Thymus (tissue), 11 donors: ENCODE results near the gene SESN1. TPM values are rescaled to one million over a fixed set of nuclear protein-coding genes. Genes with fewer than 3 reads are reported as not detected.

ENCODE experiments used
- DNase-seq, 9 donors: peaks; one replicate each; pipeline ENCODE4 v3.0.0-alpha.2; 2013; ENCODE audit warnings: low spot score in 9 of 9, low read depth in 6 of 9, missing footprints in 1 of 9
- H3K27ac ChIP-seq, 2 donors: one replicate each; pipeline ENCODE4 v1.5.1; 2013; ENCODE audit warnings: control low read depth in 1 of 2, low read depth in 1 of 2, low read length in 1 of 2, mild to moderate bottlenecking in 1 of 2, moderate library complexity in 1 of 2
- H3K27me3 ChIP-seq, 2 donors: one replicate each; pipeline ENCODE4 v1.5.1; 2013; ENCODE audit warnings: low read length in 1 of 2; ENCODE audit not compliant: control insufficient read depth in 2 of 2, insufficient read depth in 1 of 2
- H3K36me3 ChIP-seq, 2 donors: one replicate each; pipeline ENCODE4 v1.5.1; 2013; ENCODE audit warnings: low read length in 1 of 2, mild to moderate bottlenecking in 1 of 2, moderate library complexity in 1 of 2; ENCODE audit not compliant: control insufficient read depth in 2 of 2, insufficient read depth in 2 of 2
- H3K4me1 ChIP-seq, 2 donors: one replicate each; pipeline ENCODE4 v1.5.1; 2013; ENCODE audit warnings: low read length in 2 of 2; ENCODE audit not compliant: control insufficient read depth in 2 of 2, insufficient read depth in 2 of 2
- H3K4me3 ChIP-seq, 2 donors: one replicate each; pipeline ENCODE4 v1.5.1; 2013; ENCODE audit warnings: low read length in 2 of 2, control low read depth in 1 of 2, mild to moderate bottlenecking in 1 of 2
- H3K9me3 ChIP-seq, 2 donors: one replicate each; pipeline ENCODE4 v1.5.1; 2013; ENCODE audit warnings: low read length in 1 of 2, mild to moderate bottlenecking in 1 of 2; ENCODE audit not compliant: control insufficient read depth in 2 of 2, insufficient read depth in 1 of 2
- WGBS: extraction: QIAGEN DNeasy Blood & Tissue Kit; methylation state at CpG from one replicate; pipeline ENCODE4 v1.1.7; 2013; 5-methylcytosine and 5-hydroxymethylcytosine counted together
- polyA plus RNA-seq: library from polyadenylated mRNA; stranded (reverse); fragments of 200-250 nt; gene quantifications from one replicate; pipeline ENCODE4 v1.2.3, GENCODE V29; 2013
- total RNA-seq: library from RNA; stranded (reverse); fragments of 120-200 nt; gene quantifications from one replicate; pipeline ENCODE4 v1.2.4, GENCODE V29; 2013
- donor health status: healthy.

Gene SESN1
- total and polyA plus RNA-seq, 2 donors = 19.1 to 76.9 TPM

- Histone ChIP-seq H3K36me3 (peaks cover 0 to 4% of the 10 kb centered on the region in 2 donors), H3K4me3 (no peak overlapping the region), H3K9me3 (no peaks in the 10 kb centered on the region), H3K27me3 (no peaks in the 10 kb centered on the region), H3K4me1 (no peaks in the 10 kb centered on the region), H3K27ac (no peak overlapping the region)
- no peak for DNase-seq
Observed at GRCh38 chr6:109103942-109104341, 9.3 kb upstream of the SESN1 start.

GRCh38 chr6:109102762-109103161 lies 8.1 kb upstream of the SESN1 start:
- Histone ChIP-seq H3K27ac (no peak overlapping the region), H3K4me3 (no peak overlapping the region), H3K4me1 (no peaks in the 10 kb centered on the region), H3K27me3 (no peaks in the 10 kb centered on the region), H3K36me3 (peaks cover 0 to 4% of the 10 kb centered on the region in 2 donors), H3K9me3 (no peaks in the 10 kb centered on the region)
- 98% methylated on average over 1 of the region's 1 CpG for WGBS
- DNase-seq = no peak

- no peak for DNase-seq
- Histone ChIP-seq H3K4me1 (peaks cover 4 to 8% of the 10 kb centered on the region in 2 donors), H3K27me3 (no peaks in the 10 kb centered on the region), H3K27ac (no peak overlapping the region), H3K36me3 (peaks cover 0 to 4% of the 10 kb centered on the region in 2 donors), H3K4me3 (no peak overlapping the region), H3K9me3 (no peaks in the 10 kb centered on the region)
- WGBS = 100% methylated on average over 1 of the region's 1 CpG
Observed at GRCh38 chr6:109097661-109098060, 3.0 kb upstream of the SESN1 start.

- peak overlapping the region in 1 of 2 donors; percentile 99 for H3K27ac ChIP-seq
- no peaks in the 10 kb centered on the region for H3K9me3 ChIP-seq
- peaks cover 7 to 8% of the 10 kb centered on the region in 2 donors for H3K4me1 ChIP-seq
- H3K27me3 ChIP-seq = no peaks in the 10 kb centered on the region
- H3K36me3 ChIP-seq = no peaks in the 10 kb centered on the region
- H3K4me3 ChIP-seq = peak overlapping the region; percentile 67 to 95
- peak in 2 of 9 donors; percentile 12 to 35 for DNase-seq
- WGBS = 46% methylated on average over 6 of the region's 6 CpGs
Observed at GRCh38 chr6:109096208-109096607, 1.6 kb upstream of the SESN1 start.

- 2% methylated on average over 8 of the region's 8 CpGs for WGBS
- peak overlapping the region; percentile 67 to 95 for H3K4me3 ChIP-seq
- H3K9me3 ChIP-seq = no peaks in the 10 kb centered on the region
- peak overlapping the region in 1 of 2 donors; percentile 99 for H3K27ac ChIP-seq
- no peaks in the 10 kb centered on the region for H3K36me3 ChIP-seq
- peaks cover 7 to 8% of the 10 kb centered on the region in 2 donors for H3K4me1 ChIP-seq
- H3K27me3 ChIP-seq = no peaks in the 10 kb centered on the region
- DNase-seq = no peak
Observed at GRCh38 chr6:109095835-109096084, 1.1 kb upstream of the SESN1 start.

GRCh38 chr6:109095036-109095834 lies 589 bp upstream of the SESN1 start, which contains the start of gene CEP57L1:
Gene CEP57L1 (plus strand): TSS chr6:109095507. CDS start chr6:109145222, 49,715 bp downstream.
- DNase-seq = peak; percentile 93 to 99 (median 97)
- Histone ChIP-seq H3K36me3 (no peaks in the 10 kb centered on the region), H3K9me3 (no peaks in the 10 kb centered on the region), H3K27me3 (no peaks in the 10 kb centered on the region), H3K27ac (peak within 1 kb of the TSS; percentile 99), H3K4me3 (peak within 1 kb of the TSS; percentile 67 to 95), H3K4me1 (peaks cover 7 to 8% of the 10 kb centered on the region in 2 donors)
- WGBS = under 1% methylated on average over 49 of the region's 49 CpGs

- H3K9me3 ChIP-seq = no peaks in the 10 kb centered on the region
- H3K27me3 ChIP-seq = no peaks in the 10 kb centered on the region
- peak in 2 of 9 donors; percentile 31 to 54 for DNase-seq
- WGBS = under 1% methylated on average over 19 of the region's 19 CpGs
- no peaks in the 10 kb centered on the region for H3K36me3 ChIP-seq
- H3K4me3 ChIP-seq = peak overlapping the region; percentile 67 to 95
- H3K27ac ChIP-seq = peak overlapping the region; percentile 99
- peaks cover 7 to 8% of the 10 kb centered on the region in 2 donors for H3K4me1 ChIP-seq
Observed at GRCh38 chr6:109093732-109094415, 772 bp downstream of the SESN1 start.

- H3K4me3 ChIP-seq = peak overlapping the region in 1 of 2 donors; percentile 23
- H3K4me1 ChIP-seq = peaks cover 7 to 8% of the 10 kb centered on the region in 2 donors
- no peaks in the 10 kb centered on the region for H3K9me3 ChIP-seq
- 29% methylated on average over 1 of the region's 1 CpG for WGBS
- no peaks in the 10 kb centered on the region for H3K36me3 ChIP-seq
- no peaks in the 10 kb centered on the region for H3K27me3 ChIP-seq
- DNase-seq = no peak
- no peak overlapping the region for H3K27ac ChIP-seq
Observed at GRCh38 chr6:109092074-109092473, 2.6 kb downstream of the SESN1 start.

GRCh38 chr6:109091314-109092024 lies 3.2 kb downstream of the SESN1 start:
- peaks cover 7 to 8% of the 10 kb centered on the region in 2 donors for H3K4me1 ChIP-seq
- H3K27ac ChIP-seq = no peak overlapping the region
- H3K4me3 ChIP-seq = no peak overlapping the region
- H3K36me3 ChIP-seq = no peaks in the 10 kb centered on the region
- 96% methylated on average over 5 of the region's 5 CpGs for WGBS
- DNase-seq = no peak
- no peaks in the 10 kb centered on the region for H3K27me3 ChIP-seq
- H3K9me3 ChIP-seq = no peaks in the 10 kb centered on the region
